HCT116 (cell line): Measurements from ENCODE around the gene ZSCAN23. TPM values are rescaled to one million over a fixed set of nuclear protein-coding genes. Genes with fewer than 3 reads are reported as not detected.

Experiments used
- ATAC-seq: fragments of 200-7000 bp; cut with Tn5 transposase; 2 replicates; pipeline ENCODE4 v1.9.1; 2020; ENCODE audit warnings: mild to moderate bottlenecking, moderate library complexity
- BruUV-seq: library from RNA; stranded (reverse); fragments of 400-500 nt; replicated peaks from 2 replicates; lab custom pipeline; 2021; lab: Mats Ljungman, UMichigan
- CTCF ChIA-PET: fragments of 300-600 bp; sonication (Branson Sonifier 250); formaldehyde crosslinking; loops from one replicate; lab custom pipeline; 2021; ENCODE audit warnings: antibody characterized with exemption; lab: Charles Lee
- POLR2A ChIA-PET: fragments of 300-600, 350-600 bp; sonication (Branson Sonifier 250); formaldehyde crosslinking; loops from one replicate; lab custom pipeline; 2021; ENCODE audit warnings: antibody characterized with exemption; lab: Charles Lee
- RAD21 ChIA-PET, 2 experiments: fragments of 300-600 bp; sonication (Branson Sonifier 250); formaldehyde crosslinking; loops; one replicate each; lab custom pipeline; 2023; ENCODE audit warnings: low total read pairs in 2 of 2; ENCODE audit not compliant: uncharacterized antibody in 2 of 2, unreplicated experiment in 2 of 2, low non-redundant PET in 1 of 2; lab: Charles Lee
- DNase-seq: peaks from one replicate; pipeline ENCODE4 v3.0.0-alpha.2; 2010; ENCODE audit warnings: low read depth, low spot score
- H2AFZ ChIP-seq: fragments of 200-600 bp; shearing (Covaris generic), sonication (generic); 2 replicates; pipeline ENCODE4 v1.6.1; 2017; ENCODE audit warnings: low read depth, mixed run types, mixed read lengths, antibody characterized with exemption, low read length; ENCODE audit not compliant: poor library complexity, severe bottlenecking
- H3K27ac ChIP-seq: 2 replicates; pipeline ENCODE4 v1.5.1; 2012; ENCODE audit warnings: low read depth, low read length
- H3K27me3 ChIP-seq: fragments of 200-600 bp; sonication (generic); 2 replicates; pipeline ENCODE4 v1.6.1; 2016; ENCODE audit warnings: mixed run types, low read length, mixed read lengths; ENCODE audit not compliant: insufficient read depth
- H3K36me3 ChIP-seq, 2 experiments: fragments of 200-500 bp in 1 of 2; fragments of 200-600 bp in 1 of 2; sonication (Bioruptor generic) in 1 of 2; sonication (generic) in 1 of 2; 2 replicates each; pipeline versions ENCODE4 v1.5.1 to v1.6.1; 2014 to 2016; ENCODE audit warnings: low read length in 2 of 2, inconsistent platforms in 1 of 2, mixed read lengths in 1 of 2, mixed run types in 1 of 2; ENCODE audit not compliant: insufficient read depth in 2 of 2, control insufficient read depth in 1 of 2
- H3K4me1 ChIP-seq, 2 experiments: fragments of 200-600 bp in 1 of 2; sonication (generic) in 1 of 2; 2 replicates each; pipeline versions ENCODE4 v1.5.1 to v1.6.1; 2012 to 2017; ENCODE audit warnings: low read length in 2 of 2, inconsistent platforms in 1 of 2, mild to moderate bottlenecking in 1 of 2, mixed read lengths in 1 of 2, mixed run types in 1 of 2, moderate library complexity in 1 of 2; ENCODE audit not compliant: insufficient read depth in 2 of 2, control insufficient read depth in 1 of 2
- H3K4me2 ChIP-seq: fragments of 200-600 bp; sonication (generic); 2 replicates; pipeline ENCODE4 v1.6.1; 2017; ENCODE audit warnings: mixed run types, low read length, mixed read lengths
- H3K4me3 ChIP-seq, 2 experiments: fragments of 200-600 bp in 1 of 2; sonication (generic) in 1 of 2; replicated peaks in 1 of 2; 2 replicates each; pipeline ENCODE4 v1.5.1; 2011 to 2016; ENCODE audit warnings: low read length in 2 of 2, control low read depth in 1 of 2, low read depth in 1 of 2, mild to moderate bottlenecking in 1 of 2, mixed read lengths in 1 of 2, mixed run types in 1 of 2
- H3K79me2 ChIP-seq: fragments of 200-600 bp; sonication (generic); 2 replicates; pipeline ENCODE4 v1.6.1; 2017; ENCODE audit warnings: mild to moderate bottlenecking, mixed run types, low read length, moderate library complexity, mixed read lengths; ENCODE audit not compliant: insufficient read depth
- H3K9ac ChIP-seq: fragments of 200-600 bp; sonication (generic); 2 replicates; pipeline ENCODE4 v1.6.1; 2016; ENCODE audit warnings: low read length, mixed read lengths
- H3K9me2 ChIP-seq: fragments of 200-600 bp; sonication (generic), shearing (Covaris generic); 2 replicates; pipeline ENCODE4 v1.6.1; 2017; ENCODE audit warnings: mixed run types, mild to moderate bottlenecking, moderate library complexity; ENCODE audit not compliant: insufficient read depth
- H3K9me3 ChIP-seq, 2 experiments: fragments of 200-500 bp in 1 of 2; fragments of 200-600 bp in 1 of 2; sonication (Bioruptor generic) in 1 of 2; sonication (generic) in 1 of 2; 2 replicates each; pipeline ENCODE4 v1.6.1; 2014 to 2017; ENCODE audit warnings: low read length in 2 of 2, mixed read lengths in 2 of 2, inconsistent platforms in 1 of 2, low read depth in 1 of 2, mild to moderate bottlenecking in 1 of 2, mixed run types in 1 of 2, moderate library complexity in 1 of 2; ENCODE audit not compliant: control insufficient read depth in 1 of 2, insufficient read depth in 1 of 2
- H4K20me1 ChIP-seq: fragments of 200-600 bp; sonication (generic), shearing (Covaris generic); 2 replicates; pipeline ENCODE4 v1.6.1; 2017; ENCODE audit warnings: mixed run types, mild to moderate bottlenecking, moderate library complexity; ENCODE audit not compliant: insufficient read depth
- CTCF ChIP-seq, 3 experiments: fragments of 200-600 bp in 1 of 3; sonication (generic) in 1 of 3; IDR thresholded peaks in 2 of 3; conservative IDR thresholded peaks in 1 of 3; 2 replicates each; pipeline ENCODE4 v1.5.1; 2012 to 2017; ENCODE audit warnings: low read depth in 2 of 3, low read length in 2 of 3, antibody characterized with exemption in 1 of 3, borderline replicate concordance in 1 of 3, control low read depth in 1 of 3, mild to moderate bottlenecking in 1 of 3, mixed read lengths in 1 of 3, mixed run types in 1 of 3, moderate library complexity in 1 of 3; ENCODE audit not compliant: insufficient read depth in 1 of 3
- EGR1 ChIP-seq: IDR thresholded peaks from 2 replicates; pipeline ENCODE4 v1.6.1; 2012; ENCODE audit warnings: low read depth
- EZH2phosphoT487 ChIP-seq: fragments of 200-600 bp; IDR thresholded peaks from 2 replicates; pipeline ENCODE4 v1.6.1; 2018; ENCODE audit warnings: antibody characterized with exemption, borderline replicate concordance
- MAX ChIP-seq: IDR thresholded peaks from 2 replicates; pipeline ENCODE4 v1.6.1; 2012
- POLR2AphosphoS5 ChIP-seq: IDR thresholded peaks from 2 replicates; pipeline ENCODE4 v1.6.1; 2011; ENCODE audit warnings: mild to moderate bottlenecking, low read depth, low read length, moderate library complexity
- SIN3A ChIP-seq: IDR thresholded peaks from 2 replicates; pipeline ENCODE4 v1.6.1; 2012; ENCODE audit warnings: low read depth
- SP1 ChIP-seq: IDR thresholded peaks from 2 replicates; pipeline ENCODE4 v1.6.1; 2012; ENCODE audit warnings: low read depth
- SRF ChIP-seq: IDR thresholded peaks from 2 replicates; pipeline ENCODE4 v1.6.1; 2012; ENCODE audit warnings: low read depth
- TCF7L2 ChIP-seq: IDR thresholded peaks from 2 replicates; pipeline ENCODE4 v1.7.0; 2011; ENCODE audit warnings: borderline replicate concordance, inconsistent platforms; ENCODE audit not compliant: insufficient read depth, insufficient read length; ENCODE audit errors: extremely low read depth
- YY1 ChIP-seq: IDR thresholded peaks from 2 replicates; pipeline ENCODE4 v1.6.1; 2011; ENCODE audit warnings: low read length, low read depth, moderate library complexity, mild to moderate bottlenecking; ENCODE audit not compliant: insufficient replicate concordance; ENCODE audit errors: extremely low read depth
- ZBTB33 ChIP-seq: IDR thresholded peaks from 2 replicates; pipeline ENCODE4 v1.6.1; 2011; ENCODE audit warnings: mild to moderate bottlenecking, low read length, moderate library complexity; ENCODE audit not compliant: insufficient replicate concordance; ENCODE audit errors: extremely low read depth
- ZFX ChIP-seq: fragments of 450-650 bp; IDR thresholded peaks from 2 replicates; pipeline ENCODE4 v1.6.1; 2017
- ZNF274 ChIP-seq: fragments of 200-500 bp; sonication (Bioruptor generic); IDR thresholded peaks from 2 replicates; pipeline ENCODE4 v1.6.1; 2014; ENCODE audit warnings: mild to moderate bottlenecking, low read depth, low read length, inconsistent platforms
- intact Hi-C: fragments of 100-400 bp; cut with micrococcal nuclease; formaldehyde crosslinking; loops from 2 replicates; pipeline ENCODE4 v1.10.0; 2022
- total RNA-seq: library from RNA; stranded (reverse); gene quantifications from one replicate; pipeline ENCODE4 v1.2.1, GENCODE V29; 2021; ENCODE audit not compliant: unreplicated experiment

The ZSCAN23 gene
- total RNA-seq, 1 experiment from 2014 or later, result not detected

- peak; percentile 62 for DNase-seq
- no peaks in the 10 kb centered on the region for H3K27me3 ChIP-seq
- H3K4me1 ChIP-seq, result peaks cover 6 to 13% of the 10 kb centered on the region in 2 experiments; a peak in 3 of 4 replicates
- ATAC-seq, result peak; percentile 93
- peak overlapping the region; percentile 57 for H3K4me2 ChIP-seq
- BruUV-seq, result no TSS peak
- POLR2A ChIA-PET, result interaction anchor here (0.6 to 0.7 kb wide), 2 partner anchors 20 to 1258 kb away, joined by 3 read pairs; no protein-coding TSS in a partner anchor
- peak overlapping the region; percentile 99 for H2AFZ ChIP-seq
- H3K9me3 ChIP-seq, result no peaks in the 10 kb centered on the region
- CTCF ChIA-PET, result interaction anchor here (0.8 to 1.4 kb wide), 2 partner anchors 48 to 133 kb away, joined by 3 to 4 read pairs; no protein-coding TSS in a partner anchor
- H3K79me2 ChIP-seq, result no peaks in the 10 kb centered on the region
- H3K27ac ChIP-seq, result no peak overlapping the region
- no peaks in the 10 kb centered on the region for H3K36me3 ChIP-seq
- H3K4me3 ChIP-seq, result peak overlapping the region; percentile 24 to 34; a peak in 3 of 4 replicates
- intact Hi-C loops, result no loop called here
- H4K20me1 ChIP-seq, result no peaks in the 10 kb centered on the region
- no peak overlapping the region for H3K9ac ChIP-seq
- TF ChIP-seq SRF, result peak; percentile 63; the same call in 1 of the 2 replicates
- no peak for TF ChIP-seq ZFX
- TF ChIP-seq MAX, result peak; percentile 56
- RAD21 ChIA-PET, result no interaction called here
- H3K9me2 ChIP-seq, result no peaks in the 10 kb centered on the region
Observed at GRCh38 chr6:28489366-28490204, 46.3 kb upstream of the ZSCAN23 start.

- Histone ChIP-seq H2AFZ (peak overlapping the region; percentile 99), H3K9me2 (no peaks in the 10 kb centered on the region), H3K9me3 (no peaks in the 10 kb centered on the region), H3K9ac (no peak overlapping the region), H3K27ac (no peak overlapping the region), H3K27me3 (no peaks in the 10 kb centered on the region), H4K20me1 (no peaks in the 10 kb centered on the region), H3K4me3 (peak overlapping the region; percentile 24 to 34; a peak in 3 of 4 replicates), H3K4me2 (peak overlapping the region; percentile 57), H3K36me3 (no peaks in the 10 kb centered on the region), H3K4me1 (peaks cover 6 to 13% of the 10 kb centered on the region in 2 experiments; a peak in 3 of 4 replicates), H3K79me2 (no peaks in the 10 kb centered on the region)
- BruUV-seq, result TSS peak; percentile 65
- ATAC-seq (peak; percentile 85), DNase-seq (peak; percentile 72)
- ChIA-PET CTCF (interaction anchor here (0.8 to 1.4 kb wide), 2 partner anchors 49 to 133 kb away, joined by 3 to 4 read pairs; no protein-coding TSS in a partner anchor), POLR2A (interaction anchor here (0.6 to 0.7 kb wide), 2 partner anchors 20 to 1257 kb away, joined by 3 read pairs; no protein-coding TSS in a partner anchor), RAD21 (no interaction called here)
- intact Hi-C loops, result no loop called here
- TF ChIP-seq ZBTB33 (no peak), SRF (no peak), EZH2phosphoT487 (no peak), SP1 (no peak), POLR2AphosphoS5 (no peak), CTCF (IDR thresholded peaks at IDR 0.05 in 2 of 3, conservative IDR thresholded peaks at IDR 0.05 in 1 of 3; ENCODE audit: borderline replicate concordance in 1 of 3, insufficient read depth in 1 of 3, low read depth in 2 of 3, low read length in 2 of 3) (no peak), ZNF274 (no peak), YY1 (peak; percentile 55), EGR1 (no peak), SIN3A (no peak), TCF7L2 (no peak)
Observed at GRCh38 chr6:28488916-28489365, 45.6 kb upstream of the ZSCAN23 start.
